Measurements from ENCODE around the gene INSR. TPM values are rescaled to one million over a fixed set of nuclear protein-coding genes. Genes with fewer than 3 reads are reported as not detected.

Gene INSR
- polyA plus RNA-seq, 1 donor from 2014 or later = 0.53 TPM

DNA sequence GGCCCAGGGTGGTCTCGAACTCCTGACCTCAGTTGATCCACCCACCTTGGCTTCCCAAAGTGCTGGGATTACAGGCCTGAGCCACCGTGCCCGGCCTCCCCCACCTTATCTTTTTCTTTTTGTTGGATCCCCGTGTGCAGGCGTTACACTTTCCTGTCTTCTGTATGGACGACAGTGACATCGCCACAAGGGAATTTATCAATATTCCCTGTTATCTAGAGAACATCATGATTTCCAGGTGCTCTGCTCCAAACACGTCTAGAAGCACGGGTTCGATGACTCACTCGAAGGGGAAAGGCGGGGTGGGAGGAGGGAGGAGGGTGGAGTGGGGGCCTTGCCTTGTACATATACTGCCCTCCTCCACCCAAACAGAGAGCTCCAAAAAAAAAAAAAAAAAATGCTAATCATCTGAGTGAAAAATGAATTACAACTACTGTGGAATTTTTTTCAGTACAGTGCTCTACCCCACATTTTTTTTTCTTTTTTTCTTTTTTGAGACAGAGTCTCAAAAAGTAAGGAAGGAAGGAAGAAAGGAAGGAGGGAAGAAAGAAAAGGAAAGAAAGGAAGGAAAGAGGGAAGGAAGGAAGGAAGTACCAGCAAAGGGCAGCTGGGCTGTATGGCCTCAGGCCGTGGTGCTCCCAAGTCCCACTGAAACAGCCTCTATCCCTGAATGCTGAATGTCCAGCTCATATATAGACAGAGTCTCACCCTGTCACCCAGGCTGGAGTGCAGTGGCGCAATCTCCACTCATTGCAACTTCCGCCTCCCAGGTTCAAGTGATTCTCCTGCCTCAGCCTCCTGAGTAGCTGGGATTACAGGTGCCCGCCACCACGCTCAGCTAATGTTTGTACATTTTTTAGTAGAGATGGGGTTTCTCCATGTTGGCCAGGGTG lies 36.8 kb downstream of the INSR start:
- H3K27ac Mint-ChIP-seq = no peak overlapping the region
- no peak overlapping the region for H3K4me3 Mint-ChIP-seq
- H3K4me1 Mint-ChIP-seq = peaks cover 0 to 1% (median 1%) of the 10 kb centered on the region in 3 donors
- no peaks in the 10 kb centered on the region for H3K36me3 Mint-ChIP-seq
- peaks cover 4% of the 10 kb centered on the region for H3K27me3 Mint-ChIP-seq
- H3K9me3 Mint-ChIP-seq = peaks cover 0 to 1% (median 0%) of the 10 kb centered on the region in 3 donors

GRCh38 chr19:7255631-7256030 lies 38.6 kb downstream of the INSR start:
- Mint-ChIP-seq H3K27me3 (peaks cover 4% of the 10 kb centered on the region), H3K4me1 (peaks cover 0 to 1% (median 0%) of the 10 kb centered on the region in 3 donors), H3K9me3 (peaks cover 0 to 1% (median 0%) of the 10 kb centered on the region in 3 donors), H3K27ac (no peak overlapping the region), H3K36me3 (no peaks in the 10 kb centered on the region), H3K4me3 (no peak overlapping the region)

GRCh38 chr19:7255119-7255518 lies 39.1 kb downstream of the INSR start:
- peaks cover 0 to 1% (median 0%) of the 10 kb centered on the region in 3 donors for H3K9me3 Mint-ChIP-seq
- H3K27ac Mint-ChIP-seq = no peak overlapping the region
- H3K27me3 Mint-ChIP-seq = peaks cover 4% of the 10 kb centered on the region
- peaks cover 0 to 1% (median 0%) of the 10 kb centered on the region in 3 donors for H3K4me1 Mint-ChIP-seq
- peak overlapping the region in 1 of 4 donors; percentile 20 for H3K4me3 Mint-ChIP-seq
- no peaks in the 10 kb centered on the region for H3K36me3 Mint-ChIP-seq

DNA sequence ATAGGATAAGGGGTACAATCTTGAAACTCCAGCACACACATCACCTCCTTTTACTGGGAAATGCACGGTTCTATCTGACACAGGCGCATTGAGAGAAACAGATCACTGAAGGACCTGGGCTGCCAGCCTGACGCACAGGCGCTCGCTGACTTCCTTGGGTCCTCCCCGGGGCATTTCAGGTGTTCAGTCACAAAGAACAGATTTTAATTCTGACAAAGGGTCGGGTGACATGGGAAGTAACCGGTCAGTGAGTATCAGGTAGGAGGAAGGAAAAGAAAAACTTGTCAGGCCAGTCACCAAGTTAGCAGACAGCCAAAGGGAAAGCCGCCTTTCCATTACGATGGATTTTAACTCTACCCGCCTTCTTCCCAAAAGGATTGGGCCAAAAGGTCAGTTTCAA lies 39.6 kb downstream of the INSR start:
- H3K9me3 Mint-ChIP-seq = peaks cover 0 to 1% (median 0%) of the 10 kb centered on the region in 3 donors
- no peaks in the 10 kb centered on the region for H3K36me3 Mint-ChIP-seq
- H3K4me3 Mint-ChIP-seq = no peak overlapping the region
- H3K27me3 Mint-ChIP-seq = peaks cover 4% of the 10 kb centered on the region
- peaks cover 0 to 1% (median 0%) of the 10 kb centered on the region in 3 donors for H3K4me1 Mint-ChIP-seq
- no peak overlapping the region for H3K27ac Mint-ChIP-seq

DNA sequence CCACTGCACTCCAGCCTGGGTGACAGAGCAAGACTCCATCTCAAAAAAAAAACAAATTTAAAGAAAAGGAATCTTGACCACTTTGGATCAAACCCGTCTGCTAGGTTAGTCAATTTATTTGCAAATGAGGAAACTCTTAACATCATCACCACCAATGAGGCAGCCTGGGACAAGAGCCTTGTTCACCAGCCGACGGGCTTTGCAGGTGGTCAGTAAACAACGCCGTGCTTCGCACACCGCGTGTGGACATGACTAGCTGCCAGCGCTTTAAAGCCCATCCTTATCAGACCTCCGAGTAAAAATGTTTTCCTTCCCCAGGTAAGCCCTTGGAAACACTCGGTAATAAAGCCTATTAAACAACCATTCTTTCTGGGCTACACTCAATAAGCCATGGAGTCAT lies 41.9 kb downstream of the INSR start:
- no peak overlapping the region for H3K27ac Mint-ChIP-seq
- peaks cover 0 to 1% (median 0%) of the 10 kb centered on the region in 3 donors for H3K4me1 Mint-ChIP-seq
- peaks cover 0 to 1% (median 0%) of the 10 kb centered on the region in 3 donors for H3K9me3 Mint-ChIP-seq
- no peak overlapping the region for H3K4me3 Mint-ChIP-seq
- no peaks in the 10 kb centered on the region for H3K36me3 Mint-ChIP-seq
- no peaks in the 10 kb centered on the region for H3K27me3 Mint-ChIP-seq

- H3K27me3 Mint-ChIP-seq = no peaks in the 10 kb centered on the region
- no peak overlapping the region for H3K27ac Mint-ChIP-seq
- peaks cover 0 to 4% (median 0%) of the 10 kb centered on the region in 3 donors for H3K9me3 Mint-ChIP-seq
- H3K4me1 Mint-ChIP-seq = peaks cover 0 to 1% (median 0%) of the 10 kb centered on the region in 3 donors
- no peaks in the 10 kb centered on the region for H3K36me3 Mint-ChIP-seq
- H3K4me3 Mint-ChIP-seq = no peak overlapping the region
Measured at GRCh38 chr19:7251494-7251893, 42.7 kb downstream of the INSR start.

GRCh38 chr19:7250951-7251350 lies 43.3 kb downstream of the INSR start:
- no peak overlapping the region for H3K27ac Mint-ChIP-seq
- peaks cover 0 to 2% (median 1%) of the 10 kb centered on the region in 3 donors for H3K4me1 Mint-ChIP-seq

DNA sequence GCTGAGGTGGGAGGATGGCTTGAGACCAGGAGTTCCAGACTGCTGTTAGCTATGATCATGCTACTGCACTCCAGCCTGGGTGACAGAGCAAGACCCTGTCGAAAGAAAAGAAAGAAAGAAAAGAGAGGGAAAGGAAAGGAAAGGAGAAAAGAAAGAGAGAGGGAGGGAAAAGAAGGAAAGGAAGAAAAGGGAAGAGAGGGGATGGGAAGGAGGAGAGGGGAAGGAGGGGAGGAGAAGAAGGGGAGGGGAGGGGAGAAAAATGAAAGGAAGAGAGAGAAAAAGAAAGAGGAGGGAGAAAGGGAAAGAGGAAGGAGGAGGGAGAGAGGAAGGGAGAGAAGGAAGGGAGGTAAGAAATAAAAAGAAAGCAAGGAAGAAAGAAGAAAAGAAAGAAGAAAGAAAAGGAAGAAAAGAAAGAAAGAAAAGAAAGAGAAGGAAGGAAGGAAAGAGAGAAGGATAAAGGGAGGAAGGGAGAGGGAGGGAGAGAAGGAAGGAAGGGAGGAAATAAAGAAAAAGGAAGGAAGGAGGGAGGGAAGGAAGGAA lies 44.1 kb downstream of the INSR start:
- Mint-ChIP-seq H3K36me3 (no peaks in the 10 kb centered on the region), H3K4me3 (no peak overlapping the region), H3K27ac (no peak overlapping the region), H3K9me3 (peaks cover 0 to 4% (median 2%) of the 10 kb centered on the region in 3 donors), H3K27me3 (no peaks in the 10 kb centered on the region), H3K4me1 (peaks cover 0 to 2% (median 1%) of the 10 kb centered on the region in 3 donors)

More at GRCh38 chr19:7250951-7251350, 43.3 kb downstream of the INSR start:
- H3K27me3 Mint-ChIP-seq = no peaks in the 10 kb centered on the region
- H3K36me3 Mint-ChIP-seq = no peaks in the 10 kb centered on the region
- H3K9me3 Mint-ChIP-seq = peaks cover 0 to 4% (median 2%) of the 10 kb centered on the region in 3 donors
- H3K4me3 Mint-ChIP-seq = no peak overlapping the region

DNA sequence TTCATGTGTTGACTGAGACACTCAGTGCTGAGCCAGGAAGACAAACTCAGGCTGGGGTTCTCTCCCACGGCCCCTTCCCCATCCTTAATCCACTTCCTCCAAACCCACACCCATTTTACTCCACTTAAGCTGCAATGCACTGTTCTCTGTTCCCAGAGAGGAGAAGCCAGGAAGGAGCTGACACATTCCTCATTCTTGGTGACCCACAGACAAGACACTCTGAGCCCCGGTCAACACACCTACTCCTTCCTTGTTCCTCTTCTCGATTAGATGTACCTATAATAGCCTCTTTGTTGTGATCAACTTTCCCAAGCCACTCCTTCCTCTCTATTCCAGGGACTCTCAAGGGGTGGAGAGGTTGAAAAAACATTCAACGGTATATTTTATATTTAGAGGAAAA lies 47.1 kb downstream of the INSR start:
- Mint-ChIP-seq H3K4me1 (peaks cover 9 to 10% (median 9%) of the 10 kb centered on the region in 3 donors), H3K36me3 (peaks cover 1% of the 10 kb centered on the region), H3K27ac (peak overlapping the region in 1 of 3 donors; percentile 5), H3K4me3 (no peak overlapping the region), H3K9me3 (peaks cover 0 to 4% (median 2%) of the 10 kb centered on the region in 3 donors), H3K27me3 (no peaks in the 10 kb centered on the region)

- peaks cover 1% of the 10 kb centered on the region for H3K36me3 Mint-ChIP-seq
- no peaks in the 10 kb centered on the region for H3K27me3 Mint-ChIP-seq
- no peak overlapping the region for H3K27ac Mint-ChIP-seq
- peaks cover 9 to 13% (median 9%) of the 10 kb centered on the region in 3 donors for H3K4me1 Mint-ChIP-seq
- H3K9me3 Mint-ChIP-seq = peaks cover 0 to 4% (median 2%) of the 10 kb centered on the region in 3 donors
- no peak overlapping the region for H3K4me3 Mint-ChIP-seq
Measured at GRCh38 chr19:7246601-7247000, 47.6 kb downstream of the INSR start.

DNA sequence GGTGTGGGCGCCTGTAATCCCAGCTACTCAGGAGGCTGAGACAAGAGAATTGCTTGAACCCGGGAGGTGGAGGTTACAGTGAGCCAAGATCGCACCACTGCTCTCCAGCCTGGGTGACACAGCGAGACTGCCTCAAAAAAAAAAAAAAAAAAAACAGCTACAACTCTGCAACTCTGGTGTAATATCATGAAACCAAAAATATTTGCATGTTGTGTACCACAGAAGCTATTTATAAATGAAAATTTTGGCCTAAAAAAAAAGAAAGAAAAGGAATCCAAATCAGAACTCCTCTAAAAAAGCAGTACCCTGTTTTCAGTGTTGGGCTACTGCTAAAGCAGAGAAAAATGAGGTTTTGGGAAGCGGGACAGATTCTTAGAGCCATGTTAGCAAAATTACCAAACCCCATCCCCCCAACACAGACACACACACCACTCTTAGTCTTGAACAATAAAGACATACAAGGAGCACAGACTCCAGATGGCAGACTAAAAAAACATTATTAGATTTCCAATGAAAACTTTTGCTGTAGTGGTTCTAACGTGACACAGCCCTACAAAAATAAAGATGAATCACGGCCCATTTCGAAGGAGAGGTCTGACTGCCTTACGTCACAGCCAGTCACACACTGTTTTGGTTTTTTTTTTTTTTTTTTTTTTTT lies 51.5 kb downstream of the INSR start:
- no peaks in the 10 kb centered on the region for H3K27me3 Mint-ChIP-seq

DNA sequence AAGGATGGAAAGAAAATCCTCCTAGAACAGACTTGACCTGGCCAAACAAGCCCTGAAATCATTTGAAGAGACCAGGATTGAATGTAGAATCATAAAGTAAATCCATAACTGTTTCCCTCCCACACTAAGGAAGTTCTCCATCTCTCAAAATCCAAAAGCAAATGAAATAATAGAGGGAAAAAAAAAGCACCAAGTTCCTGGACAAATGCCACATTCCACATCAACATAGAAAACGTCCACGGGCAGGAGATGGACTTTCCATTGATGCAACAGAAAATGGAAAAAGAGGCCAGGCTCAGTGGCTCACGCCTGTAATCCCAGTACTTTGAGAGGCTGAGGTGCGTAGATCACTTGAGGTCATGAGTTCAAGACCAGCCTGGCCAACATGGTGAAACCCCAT lies 56.2 kb downstream of the INSR start:
- Mint-ChIP-seq H3K4me1 (peaks cover 7 to 15% (median 11%) of the 10 kb centered on the region in 3 donors), H3K36me3 (no peaks in the 10 kb centered on the region), H3K27ac (no peak overlapping the region), H3K4me3 (no peak overlapping the region), H3K27me3 (no peaks in the 10 kb centered on the region), H3K9me3 (peaks cover 3 to 12% (median 7%) of the 10 kb centered on the region in 3 donors)

More for the DNA sequence above, 51.5 kb downstream of the INSR start:
- Mint-ChIP-seq H3K9me3 (peaks cover 3 to 16% (median 9%) of the 10 kb centered on the region in 3 donors), H3K27ac (peak overlapping the region; percentile 50 to 80 (median 80)), H3K36me3 (peaks cover 1% of the 10 kb centered on the region), H3K4me3 (peak overlapping the region; percentile 22 to 82 (median 64)), H3K4me1 (peaks cover 12 to 18% (median 15%) of the 10 kb centered on the region in 3 donors)

- H3K9me3 Mint-ChIP-seq = peaks cover 3 to 12% (median 7%) of the 10 kb centered on the region in 3 donors
- H3K4me1 Mint-ChIP-seq = peaks cover 3 to 5% (median 5%) of the 10 kb centered on the region in 3 donors
- no peak overlapping the region for H3K27ac Mint-ChIP-seq
- H3K36me3 Mint-ChIP-seq = no peaks in the 10 kb centered on the region
- H3K4me3 Mint-ChIP-seq = no peak overlapping the region
- no peaks in the 10 kb centered on the region for H3K27me3 Mint-ChIP-seq
Measured at GRCh38 chr19:7236153-7236552, 58.1 kb downstream of the INSR start.

DNA sequence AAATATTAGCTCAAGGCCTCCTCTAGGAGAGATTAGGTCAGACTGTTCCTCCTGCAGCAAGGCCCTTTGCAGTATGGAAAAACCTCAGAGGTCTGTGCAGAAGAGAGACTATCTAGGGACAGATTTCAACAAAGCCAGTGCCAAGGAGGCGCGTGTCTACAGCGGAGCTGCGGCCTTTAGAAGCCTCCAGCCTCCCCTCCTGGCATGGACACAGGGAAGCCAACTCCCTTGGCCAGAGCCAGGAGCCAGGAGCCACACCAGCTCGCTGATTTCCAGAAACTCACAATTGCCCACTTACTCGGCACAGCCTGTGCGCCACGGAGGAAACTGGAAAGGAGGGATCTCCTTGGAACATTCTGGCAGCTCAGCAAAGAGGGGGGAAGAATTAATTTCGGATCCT lies 63.4 kb downstream of the INSR start:
- peaks cover 0 to 2% (median 0%) of the 10 kb centered on the region in 3 donors for H3K9me3 Mint-ChIP-seq
- no peak overlapping the region for H3K4me3 Mint-ChIP-seq
- peaks cover 2% of the 10 kb centered on the region for H3K36me3 Mint-ChIP-seq
- H3K27me3 Mint-ChIP-seq = no peaks in the 10 kb centered on the region
- no peak overlapping the region for H3K27ac Mint-ChIP-seq
- no peaks in the 10 kb centered on the region for H3K4me1 Mint-ChIP-seq

DNA sequence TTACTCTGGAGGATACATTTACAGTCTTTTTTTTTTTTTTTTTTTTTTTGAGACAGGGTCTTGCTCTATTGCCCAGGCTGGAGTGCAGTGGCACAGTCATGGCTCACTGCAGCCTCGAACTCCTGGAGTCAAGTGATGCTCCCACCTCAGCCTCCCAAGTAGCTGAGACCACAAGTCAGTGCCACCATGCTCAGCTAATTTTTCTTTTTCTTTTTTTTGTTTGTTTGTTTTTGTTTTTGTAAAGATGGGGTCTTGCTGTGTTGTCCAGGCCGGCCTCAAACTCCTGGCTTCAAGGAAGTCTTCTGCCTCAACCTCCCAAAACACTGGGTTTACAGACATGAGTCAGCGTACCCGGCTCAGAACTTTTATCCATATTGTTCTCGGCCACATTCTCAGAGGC lies 64.5 kb downstream of the INSR start:
- Mint-ChIP-seq H3K9me3 (peaks cover 0 to 2% (median 0%) of the 10 kb centered on the region in 3 donors), H3K4me1 (no peaks in the 10 kb centered on the region), H3K27ac (no peak overlapping the region), H3K27me3 (no peaks in the 10 kb centered on the region), H3K36me3 (peaks cover 2% of the 10 kb centered on the region), H3K4me3 (no peak overlapping the region)
